Stimulated activated CD8-positive, alpha-beta memory T cell treated with anti-CD3 and anti-CD28 coated beads, Interleukin-12 subunit alpha, Interleukin-12 subunit beta, amount 100 ng/mL, for 1 hour (primary cell): ENCODE results near the gene CHSY3.

Experiments used
- DNase-seq: peaks from one replicate; pipeline ENCODE4 v3.0.0-alpha.2; 2020; ENCODE audit warnings: low read depth

The CHSY3 gene

DNA sequence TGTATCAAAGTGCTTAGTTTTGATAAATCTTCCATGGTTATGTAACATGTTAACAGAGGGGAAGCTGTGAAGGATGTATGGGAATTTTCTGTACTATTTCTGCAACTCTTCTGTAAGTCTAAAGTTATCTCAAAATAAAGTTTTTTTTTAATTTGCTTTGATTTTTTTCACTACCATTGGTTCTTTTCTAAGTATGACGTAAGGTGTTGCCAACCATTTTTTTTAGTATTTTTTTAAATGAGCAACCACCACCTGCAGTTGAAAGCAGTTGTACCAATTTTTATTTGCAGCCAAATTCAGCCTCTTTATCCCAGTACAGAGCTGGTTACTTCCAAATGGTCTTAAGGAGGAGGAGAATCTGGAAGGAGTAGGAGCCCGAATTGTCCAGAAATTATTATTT, 192.2 kb downstream of the CHSY3 start:
- DNase-seq, result no peak

- no peak for DNase-seq
Observed at GRCh38 chr5:130099008-130099407, 194.7 kb downstream of the CHSY3 start.

DNA sequence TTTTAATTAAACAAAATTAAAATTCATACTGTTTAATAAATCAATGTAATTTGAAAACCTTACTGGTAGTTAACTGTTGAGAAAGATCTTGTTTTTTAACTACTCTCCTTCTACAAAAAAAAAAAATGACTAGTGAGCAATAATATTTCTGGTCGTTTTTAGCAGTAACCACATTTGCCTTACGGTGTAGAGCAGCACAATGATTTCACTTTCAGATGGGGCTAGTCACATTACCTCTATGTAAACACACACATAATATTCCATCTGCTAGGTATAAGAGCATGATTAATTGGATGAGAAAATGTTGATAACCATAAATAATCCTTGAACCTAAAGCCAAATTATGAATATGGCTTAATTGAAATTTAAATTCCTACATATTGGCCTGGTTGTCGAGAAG, 198.1 kb downstream of the CHSY3 start:
- DNase-seq, result no peak

DNA sequence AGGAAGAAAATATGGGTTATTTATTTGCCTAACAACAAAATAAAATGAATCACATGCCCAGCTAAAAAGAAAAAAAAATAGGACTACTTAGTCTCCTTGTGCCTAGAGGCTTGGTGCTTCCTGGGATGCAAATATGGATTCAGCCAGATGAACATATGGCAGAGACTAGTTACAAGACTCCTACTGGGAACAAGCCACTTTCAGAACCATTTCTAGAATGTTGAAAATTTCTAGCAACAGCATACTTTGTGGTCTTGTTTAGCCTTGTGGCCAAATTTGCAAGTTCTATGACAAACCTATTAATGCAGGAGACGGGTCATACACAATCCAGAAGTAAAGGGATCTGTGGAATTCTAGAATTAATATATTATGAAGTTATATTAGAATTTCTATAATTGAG, 198.7 kb downstream of the CHSY3 start:
- DNase-seq, result no peak

DNA sequence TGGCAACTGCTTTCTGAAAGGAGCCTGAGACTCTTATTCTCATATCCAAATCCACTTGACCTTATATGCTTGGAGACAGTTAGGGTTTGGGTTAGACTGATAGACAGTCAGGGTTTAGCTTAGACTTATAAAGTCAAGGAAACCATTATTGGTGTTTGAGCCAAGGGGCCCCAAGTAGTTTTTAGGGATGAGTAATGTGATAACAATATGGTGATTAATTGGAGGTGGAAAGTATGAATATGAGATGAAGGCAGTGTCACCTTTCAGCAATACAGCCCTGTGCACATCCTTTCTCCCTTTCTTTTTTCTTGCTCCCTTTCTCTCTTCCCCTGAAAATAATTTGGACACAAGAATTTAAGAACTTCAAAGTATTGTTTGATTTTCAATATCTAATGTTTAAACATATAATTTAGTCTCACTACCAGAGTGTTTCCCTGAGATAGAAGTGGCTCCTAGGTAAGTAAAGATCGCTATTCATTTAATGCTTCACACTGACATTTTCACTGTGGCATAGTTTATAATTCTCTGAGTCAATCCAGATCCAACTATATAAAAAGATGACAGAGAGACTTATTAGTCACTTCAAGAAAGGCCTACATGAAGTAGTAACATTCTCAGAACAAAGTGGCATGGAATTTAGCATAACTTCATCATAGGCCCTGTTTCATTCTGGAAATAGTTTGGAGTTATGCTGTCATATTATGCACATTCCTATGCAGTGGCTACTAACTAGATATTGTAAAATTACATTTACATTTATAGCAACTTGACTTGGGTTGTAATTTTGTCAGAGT, 200.8 kb downstream of the CHSY3 start:
- no peak for DNase-seq

- DNase-seq, result no peak
Observed at GRCh38 chr5:130106480-130106879, 202.2 kb downstream of the CHSY3 start.

DNA sequence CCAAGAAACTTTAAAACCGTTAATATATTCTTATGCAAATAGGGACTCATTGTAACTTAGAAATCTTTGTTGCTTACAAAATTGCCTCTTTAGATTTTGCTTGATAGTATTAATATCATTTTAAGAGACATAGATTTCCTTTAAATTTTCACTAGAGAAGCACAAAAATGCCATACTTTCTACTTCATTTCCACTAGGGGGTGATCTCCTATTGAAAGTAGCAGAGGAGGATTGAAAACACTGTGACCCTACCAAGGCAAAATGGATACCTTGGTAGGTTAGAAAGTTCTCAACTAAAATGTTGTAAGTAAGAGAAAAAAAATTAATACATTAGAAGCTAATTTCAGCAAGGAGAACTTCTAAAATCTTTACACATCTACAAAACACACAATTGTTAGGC, 204.9 kb downstream of the CHSY3 start:
- DNase-seq, result no peak

GRCh38 chr5:130110328-130110727, 206.1 kb downstream of the CHSY3 start:
- DNase-seq, result no peak

GRCh38 chr5:130111746-130112145, 207.5 kb downstream of the CHSY3 start:
- DNase-seq, result no peak

GRCh38 chr5:130112246-130112645, 208.0 kb downstream of the CHSY3 start:
- DNase-seq, result no peak

- no peak for DNase-seq
Observed at GRCh38 chr5:130115686-130116085, 211.4 kb downstream of the CHSY3 start.

DNA sequence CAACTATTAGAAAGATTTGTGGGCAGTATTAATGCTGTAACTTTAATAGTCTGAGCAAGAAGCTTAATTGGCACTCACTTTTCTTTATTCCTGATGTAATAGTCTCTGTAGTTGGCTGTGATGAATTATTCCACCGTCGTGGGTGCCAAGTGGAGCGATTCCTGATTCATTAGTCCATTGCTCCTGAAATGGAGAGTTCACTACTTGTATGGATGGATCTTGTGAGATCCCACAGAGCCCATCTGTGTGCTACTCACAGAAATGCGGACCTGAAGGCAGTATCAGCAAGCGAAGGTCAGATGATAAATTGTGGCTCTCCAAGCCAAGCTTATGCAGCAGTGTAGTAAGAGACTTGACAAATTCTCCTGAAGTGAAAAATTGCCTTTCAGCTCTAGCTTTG, 212.2 kb downstream of the CHSY3 start:
- no peak for DNase-seq

DNA sequence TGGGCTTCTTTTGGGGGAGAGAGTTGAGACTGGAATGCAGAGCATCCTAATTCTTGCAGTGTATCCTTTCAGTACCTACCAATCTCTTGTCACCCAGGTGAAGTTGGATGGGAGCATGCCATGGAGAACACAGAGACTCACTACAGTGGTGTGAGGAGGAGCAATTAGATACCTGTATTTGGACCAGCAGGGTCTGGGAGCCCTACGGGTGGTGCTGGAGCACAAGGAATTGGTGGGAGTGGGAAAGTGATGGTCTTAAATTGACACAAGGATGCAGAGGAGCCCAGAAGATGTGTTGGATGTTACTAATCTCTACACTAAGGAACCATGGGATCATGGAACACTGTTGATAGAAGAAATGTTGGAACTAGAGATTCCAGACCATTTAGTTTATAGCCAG, 212.7 kb downstream of the CHSY3 start:
- DNase-seq, result no peak

GRCh38 chr5:130126746-130127145, 222.5 kb downstream of the CHSY3 start:
- no peak for DNase-seq

DNA sequence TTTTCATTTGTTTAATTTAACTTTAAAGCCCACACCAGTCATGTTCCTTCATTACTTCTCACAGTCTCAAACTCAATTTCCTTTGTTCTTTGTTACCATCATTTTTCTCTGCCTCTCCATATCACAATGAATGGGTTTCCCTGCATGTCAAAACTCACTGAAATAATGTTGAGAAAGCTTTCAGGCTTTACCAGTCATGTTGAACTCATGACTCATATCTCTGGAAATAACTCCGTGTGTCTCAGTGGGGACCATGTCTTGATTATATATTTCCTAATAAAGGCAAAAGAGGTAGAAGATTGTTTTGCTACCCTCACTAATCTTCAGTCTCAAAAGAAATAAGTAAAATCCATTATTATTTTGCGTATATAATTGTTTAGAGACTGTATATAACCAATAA, 231.2 kb downstream of the CHSY3 start:
- no peak for DNase-seq

- no peak for DNase-seq
Observed at GRCh38 chr5:130136300-130136699, 232.0 kb downstream of the CHSY3 start.

DNA sequence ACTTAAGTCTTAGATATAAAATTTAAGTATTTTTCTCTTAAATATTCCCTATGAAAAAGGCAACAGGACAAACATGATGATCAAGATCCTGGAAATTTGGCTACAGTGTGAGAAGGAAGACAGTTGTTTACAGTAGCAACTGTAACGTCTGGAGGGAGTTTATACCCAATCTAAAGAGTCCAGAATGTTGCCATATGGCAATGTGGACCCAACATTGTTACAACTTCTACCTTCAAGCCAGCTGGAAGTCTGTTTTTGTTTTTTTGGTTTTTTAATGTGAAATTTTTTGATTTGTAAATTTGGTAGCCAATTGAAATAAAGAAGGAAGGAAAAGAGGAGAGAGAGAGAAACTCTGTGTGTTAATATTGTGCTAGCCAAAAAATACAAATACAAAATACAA, 233.4 kb downstream of the CHSY3 start:
- DNase-seq, result no peak

DNA sequence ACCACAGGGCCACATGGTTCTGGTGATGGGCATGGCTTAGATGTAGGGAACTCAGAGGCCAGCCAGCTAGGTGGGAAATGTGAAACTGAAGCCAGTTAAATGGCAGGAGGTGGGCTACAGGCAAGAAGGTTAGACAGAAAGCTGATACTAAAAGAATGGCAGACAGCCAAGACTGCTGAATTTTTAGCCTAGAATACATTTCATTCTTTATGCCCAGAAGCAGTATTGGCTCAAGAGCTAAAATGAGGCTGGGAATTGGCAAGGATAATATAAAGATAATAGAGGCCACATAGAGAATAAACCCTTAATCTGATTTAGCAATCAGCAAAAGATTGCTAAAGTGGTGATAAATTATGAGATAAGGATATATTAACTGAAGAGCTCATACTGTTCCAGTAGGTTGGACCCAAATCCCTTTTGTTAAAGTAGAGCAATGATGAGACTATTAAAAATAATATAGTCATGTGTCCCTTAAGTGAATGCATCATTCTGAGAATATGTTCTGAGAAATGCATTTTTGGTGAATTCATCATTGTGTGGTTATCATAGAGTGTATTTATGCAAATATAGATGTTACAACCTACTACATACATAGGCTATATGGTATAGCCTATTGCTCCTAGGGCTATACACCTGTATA, 234.3 kb downstream of the CHSY3 start:
- DNase-seq, result no peak

DNA sequence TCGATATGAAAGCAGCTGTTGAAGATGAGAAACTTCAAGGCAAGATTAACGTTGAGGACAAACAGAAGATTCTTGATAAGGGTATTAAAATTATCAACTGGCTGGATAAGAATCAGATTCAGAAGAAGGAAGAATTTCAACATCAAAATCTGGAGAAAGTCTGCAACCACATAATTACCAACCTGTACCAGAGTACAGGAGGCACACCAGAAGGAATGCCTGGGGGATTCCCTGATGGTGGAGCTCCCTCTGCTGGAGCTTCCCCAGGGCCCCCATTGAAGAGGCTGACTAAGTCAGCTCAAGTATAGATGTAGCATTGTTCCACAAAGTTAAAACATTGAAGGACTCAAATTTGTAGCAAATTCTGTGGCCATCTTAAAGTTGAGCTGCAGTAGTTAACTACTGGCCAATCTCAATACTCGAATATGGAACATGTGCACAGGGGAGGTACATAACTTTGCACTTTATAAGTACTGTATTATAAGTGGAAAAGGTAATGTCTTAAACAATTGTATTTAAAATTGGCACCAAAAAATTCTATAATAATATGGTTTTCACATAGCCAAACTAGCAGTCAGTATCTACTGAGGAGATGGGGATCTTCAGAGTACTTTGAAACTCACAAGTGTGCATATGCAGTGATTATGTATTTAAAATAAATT, 237.5 kb downstream of the CHSY3 start:
- DNase-seq, result no peak

DNA sequence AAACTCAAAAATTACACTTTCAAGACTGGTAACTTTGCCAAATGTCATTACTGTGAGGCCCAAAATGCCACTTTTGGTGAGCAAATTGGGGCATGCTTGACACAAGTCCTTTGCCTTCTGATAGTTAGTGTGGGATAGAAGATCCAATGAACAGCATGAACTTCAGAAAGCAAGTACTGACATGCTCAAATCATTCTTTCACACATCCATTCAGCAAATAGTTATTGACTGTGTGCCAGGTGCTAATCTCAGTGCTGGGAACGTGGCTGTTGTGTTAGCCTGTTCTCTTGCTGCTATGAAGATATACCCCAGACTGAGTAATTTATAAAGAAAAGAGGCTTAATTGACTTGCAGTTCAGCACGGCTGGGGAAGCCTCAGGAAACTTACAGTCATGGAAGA, 247.0 kb downstream of the CHSY3 start:
- DNase-seq, result no peak

- DNase-seq, result no peak
Observed at GRCh38 chr5:130155345-130156011, 251.2 kb downstream of the CHSY3 start.

DNA sequence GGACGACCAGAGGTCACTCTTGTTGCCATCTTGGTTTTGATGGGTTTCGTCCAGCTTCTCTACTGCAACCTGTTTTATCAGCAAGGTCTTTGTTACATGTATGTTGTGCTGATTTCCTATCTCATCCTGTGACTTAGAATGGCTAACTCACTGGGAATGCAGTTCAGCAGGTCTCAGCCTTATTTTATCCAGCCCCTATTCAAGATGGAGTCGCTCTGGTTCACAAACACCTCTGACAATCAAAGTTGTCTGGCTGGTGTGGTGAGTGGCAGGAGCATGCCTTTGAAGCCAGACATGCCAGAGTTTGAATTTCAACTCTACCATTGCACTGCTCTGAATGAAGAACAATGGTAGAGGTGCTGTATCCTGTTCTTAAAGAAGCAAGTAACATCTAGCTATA, 253.8 kb downstream of the CHSY3 start:
- DNase-seq, result no peak

DNA sequence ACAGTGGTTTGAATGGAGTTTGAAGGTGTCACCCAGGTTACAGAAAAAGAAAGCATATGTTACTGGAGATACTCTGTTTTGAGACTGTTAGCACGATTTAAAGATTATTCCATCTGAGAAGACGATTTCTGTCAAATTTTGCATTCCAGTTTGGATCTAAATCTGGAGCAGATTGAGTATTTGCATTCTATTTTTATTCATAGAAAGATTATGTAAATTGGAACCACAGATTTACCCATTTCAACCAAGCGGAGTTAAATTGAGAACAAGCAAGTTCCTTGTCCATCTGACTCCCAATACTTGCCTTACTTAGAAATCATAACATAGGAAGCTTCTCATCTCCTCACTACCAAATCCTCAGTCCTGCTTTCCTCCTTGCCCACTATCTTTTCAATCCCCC, 255.7 kb downstream of the CHSY3 start:
- DNase-seq, result no peak
